Activated CD4-positive, alpha-beta memory T cell treated with anti-CD3 and anti-CD28 coated beads for 36 hours (primary cell): ENCODE measurements around the gene LARP6. TPM values are rescaled to one million over a fixed set of nuclear protein-coding genes. Genes with fewer than 3 reads are reported as not detected.

Source experiments
- CTCF ChIA-PET: fragments of 350-600 bp; sonication (Branson Sonifier 250); formaldehyde crosslinking; loops from one replicate; lab custom pipeline; 2021; ENCODE audit warnings: antibody characterized with exemption, inconsistent platforms; lab: Charles Lee
- POLR2A ChIA-PET: fragments of 350-600 bp; sonication (Branson Sonifier 250); formaldehyde crosslinking; loops from one replicate; lab custom pipeline; 2021; ENCODE audit warnings: antibody characterized with exemption; lab: Charles Lee
- DNase-seq: peaks from one replicate; pipeline ENCODE4 v3.0.0-alpha.2; 2020
- H3K27ac Mint-ChIP-seq: one replicate; pipeline ENCODE4 v1.8.0; 2021; ENCODE audit warnings: mixed read lengths
- H3K27me3 Mint-ChIP-seq: one replicate; pipeline ENCODE4 v1.8.0; 2021; ENCODE audit warnings: mixed read lengths
- H3K36me3 Mint-ChIP-seq: one replicate; pipeline ENCODE4 v1.8.0; 2021; ENCODE audit warnings: mixed read lengths
- H3K4me1 Mint-ChIP-seq: one replicate; pipeline ENCODE4 v1.8.0; 2021; ENCODE audit warnings: low read depth, mixed read lengths
- H3K4me3 Mint-ChIP-seq: one replicate; pipeline ENCODE4 v1.8.0; 2021; ENCODE audit warnings: mild to moderate bottlenecking, mixed read lengths
- H3K9me3 Mint-ChIP-seq: one replicate; pipeline ENCODE4 v1.8.0; 2021; ENCODE audit warnings: mixed read lengths
- intact Hi-C: fragments of 100-400 bp; cut with micrococcal nuclease; formaldehyde crosslinking; loops from one replicate; pipeline ENCODE4 v1.15.1; 2023
- total RNA-seq, 2 experiments: library from RNA; stranded (reverse); gene quantifications; one replicate each; pipeline ENCODE4 v1.2.3, GENCODE V29; 2021

LARP6 gene
- total RNA-seq, 2 experiments from 2014 or later, result 0.17 TPM; not detected in 1

GRCh38 chr15:70856884-70857561, 3.1 kb upstream of the LARP6 start:
- Mint-ChIP-seq H3K4me3 (no peak overlapping the region), H3K9me3 (no peaks in the 10 kb centered on the region), H3K36me3 (no peaks in the 10 kb centered on the region), H3K27ac (no peak overlapping the region), H3K27me3 (peaks cover 33% of the 10 kb centered on the region), H3K4me1 (peaks cover 3% of the 10 kb centered on the region)
- POLR2A ChIA-PET, result interaction anchor here (1.1 kb wide), 1 partner anchor 31 kb away, joined by 3 read pairs; no protein-coding TSS in a partner anchor
- intact Hi-C loops, result no loop called here
- CTCF ChIA-PET, result no interaction called here
- no peak for DNase-seq

- peaks cover 3% of the 10 kb centered on the region for H3K4me1 Mint-ChIP-seq
These were observed 2.4 kb upstream of the LARP6 start for GRCh38 chr15:70856177-70856883.

GRCh38 chr15:70855764-70856163, 1.8 kb upstream of the LARP6 start:
- Mint-ChIP-seq H3K27me3 (peaks cover 43% of the 10 kb centered on the region), H3K27ac (no peak overlapping the region), H3K36me3 (no peaks in the 10 kb centered on the region), H3K4me3 (no peak overlapping the region), H3K4me1 (peaks cover 3% of the 10 kb centered on the region), H3K9me3 (no peaks in the 10 kb centered on the region)
- intact Hi-C loops, result no loop called here
- no peak for DNase-seq
- POLR2A ChIA-PET, result no interaction called here
- CTCF ChIA-PET, result no interaction called here

More at GRCh38 chr15:70856177-70856883, 2.4 kb upstream of the LARP6 start:
- CTCF ChIA-PET, result no interaction called here
- H3K4me3 Mint-ChIP-seq, result no peak overlapping the region
- no peaks in the 10 kb centered on the region for H3K36me3 Mint-ChIP-seq
- no peak for DNase-seq
- POLR2A ChIA-PET, result interaction anchor here (1.1 kb wide), 1 partner anchor 30 kb away, joined by 3 read pairs; no protein-coding TSS in a partner anchor
- no peak overlapping the region for H3K27ac Mint-ChIP-seq
- intact Hi-C loops, result no loop called here
- peaks cover 39% of the 10 kb centered on the region for H3K27me3 Mint-ChIP-seq
- H3K9me3 Mint-ChIP-seq, result no peaks in the 10 kb centered on the region

GRCh38 chr15:70854666-70854976, 664 bp upstream of the LARP6 start:
- peaks cover 51% of the 10 kb centered on the region for H3K27me3 Mint-ChIP-seq
- no peak for DNase-seq
- no peaks in the 10 kb centered on the region for H3K36me3 Mint-ChIP-seq
- H3K27ac Mint-ChIP-seq, result no peak overlapping the region
- intact Hi-C loops, result no loop called here
- POLR2A ChIA-PET, result no interaction called here
- H3K4me3 Mint-ChIP-seq, result peak overlapping the region; percentile 63
- H3K9me3 Mint-ChIP-seq, result no peaks in the 10 kb centered on the region
- H3K4me1 Mint-ChIP-seq, result peaks cover 3% of the 10 kb centered on the region
- CTCF ChIA-PET, result no interaction called here

- Mint-ChIP-seq H3K27ac (no peak overlapping the region), H3K27me3 (peaks cover 46% of the 10 kb centered on the region), H3K4me3 (no peak overlapping the region), H3K9me3 (no peaks in the 10 kb centered on the region), H3K4me1 (peaks cover 3% of the 10 kb centered on the region), H3K36me3 (no peaks in the 10 kb centered on the region)
- POLR2A ChIA-PET, result no interaction called here
- intact Hi-C loops, result no loop called here
- CTCF ChIA-PET, result interaction anchor here (1.8 kb wide), 1 partner anchor 28 kb away, joined by 6 read pairs; no protein-coding TSS in a partner anchor
- peak; percentile 13 for DNase-seq
These were observed 512 bp downstream of the LARP6 start for GRCh38 chr15:70853318-70853972.

- Mint-ChIP-seq H3K27ac (no peak overlapping the region), H3K27me3 (peaks cover 51% of the 10 kb centered on the region), H3K4me3 (peak overlapping the region; percentile 21), H3K9me3 (no peaks in the 10 kb centered on the region), H3K36me3 (no peaks in the 10 kb centered on the region), H3K4me1 (peaks cover 3% of the 10 kb centered on the region)
- CTCF ChIA-PET, result interaction anchor here (1.8 kb wide), 1 partner anchor 27 kb away, joined by 6 read pairs; no protein-coding TSS in a partner anchor
- POLR2A ChIA-PET, result no interaction called here
- intact Hi-C loops, result no loop called here
- DNase-seq, result no peak
These were observed 1.2 kb downstream of the LARP6 start for GRCh38 chr15:70852501-70853317.

GRCh38 chr15:70851889-70852288, 2.1 kb downstream of the LARP6 start:
- no peaks in the 10 kb centered on the region for H3K36me3 Mint-ChIP-seq
- intact Hi-C loops, result no loop called here
- POLR2A ChIA-PET, result no interaction called here
- H3K27ac Mint-ChIP-seq, result no peak overlapping the region
- CTCF ChIA-PET, result interaction anchor here (1.8 kb wide), 1 partner anchor 27 kb away, joined by 6 read pairs; no protein-coding TSS in a partner anchor
- H3K9me3 Mint-ChIP-seq, result no peaks in the 10 kb centered on the region
- H3K4me3 Mint-ChIP-seq, result no peak overlapping the region
- H3K4me1 Mint-ChIP-seq, result peaks cover 3% of the 10 kb centered on the region
- H3K27me3 Mint-ChIP-seq, result peaks cover 52% of the 10 kb centered on the region
- DNase-seq, result no peak

GRCh38 chr15:70845602-70846360, 8.2 kb downstream of the LARP6 start:
- no peak for DNase-seq
- Mint-ChIP-seq H3K27me3 (peaks cover 21% of the 10 kb centered on the region), H3K36me3 (no peaks in the 10 kb centered on the region), H3K4me1 (no peaks in the 10 kb centered on the region), H3K4me3 (no peak overlapping the region), H3K9me3 (no peaks in the 10 kb centered on the region), H3K27ac (no peak overlapping the region)
- intact Hi-C loops, result no loop called here
- ChIA-PET POLR2A (no interaction called here), CTCF (no interaction called here)

- H3K4me1 Mint-ChIP-seq, result no peaks in the 10 kb centered on the region
- intact Hi-C loops, result no loop called here
- H3K36me3 Mint-ChIP-seq, result no peaks in the 10 kb centered on the region
- no peaks in the 10 kb centered on the region for H3K9me3 Mint-ChIP-seq
- DNase-seq, result no peak
- CTCF ChIA-PET, result no interaction called here
- POLR2A ChIA-PET, result no interaction called here
- no peak overlapping the region for H3K4me3 Mint-ChIP-seq
- H3K27me3 Mint-ChIP-seq, result peaks cover 4% of the 10 kb centered on the region
- H3K27ac Mint-ChIP-seq, result no peak overlapping the region
These were observed 16.5 kb downstream of the LARP6 start for GRCh38 chr15:70837476-70837875.

- no peak for DNase-seq
- no peaks in the 10 kb centered on the region for H3K4me1 Mint-ChIP-seq
- no peak overlapping the region for H3K27ac Mint-ChIP-seq
- CTCF ChIA-PET, result no interaction called here
- no peaks in the 10 kb centered on the region for H3K9me3 Mint-ChIP-seq
- no peaks in the 10 kb centered on the region for H3K36me3 Mint-ChIP-seq
- H3K4me3 Mint-ChIP-seq, result no peak overlapping the region
- H3K27me3 Mint-ChIP-seq, result peaks cover 4% of the 10 kb centered on the region
- intact Hi-C loops, result no loop called here
- POLR2A ChIA-PET, result no interaction called here
These were observed 18.1 kb downstream of the LARP6 start for GRCh38 chr15:70835841-70836240.

- no peaks in the 10 kb centered on the region for H3K9me3 Mint-ChIP-seq
- no peak overlapping the region for H3K4me3 Mint-ChIP-seq
- DNase-seq, result no peak
- no peak overlapping the region for H3K27ac Mint-ChIP-seq
- peaks cover 4% of the 10 kb centered on the region for H3K27me3 Mint-ChIP-seq
- ChIA-PET CTCF (no interaction called here), POLR2A (no interaction called here)
- intact Hi-C loops, result no loop called here
- no peaks in the 10 kb centered on the region for H3K4me1 Mint-ChIP-seq
- H3K36me3 Mint-ChIP-seq, result no peaks in the 10 kb centered on the region
These were observed 18.5 kb downstream of the LARP6 start for GRCh38 chr15:70835415-70835814.
